HG03565 (cell line): ENCODE measurements around the gene IFTAP.

Experiments used
- ATAC-seq: cut with Tn5 transposase; IDR thresholded peaks from one replicate; pipeline ENCODE4 v1.9.1; 2021; ENCODE audit warnings: mild to moderate bottlenecking, moderate library complexity; ENCODE audit not compliant: unreplicated experiment

IFTAP gene

GRCh38 chr11:36703055-36703404 lies 108.7 kb downstream of the IFTAP start:
- ATAC-seq: peak; percentile 61
